ENCODE measurements around the gene STT3B.
"Not testable (repeated sequence)": the region's sequence is repeated elsewhere in the genome, so short reads cannot be mapped to it uniquely, and the experiment has no call there.

DNA sequence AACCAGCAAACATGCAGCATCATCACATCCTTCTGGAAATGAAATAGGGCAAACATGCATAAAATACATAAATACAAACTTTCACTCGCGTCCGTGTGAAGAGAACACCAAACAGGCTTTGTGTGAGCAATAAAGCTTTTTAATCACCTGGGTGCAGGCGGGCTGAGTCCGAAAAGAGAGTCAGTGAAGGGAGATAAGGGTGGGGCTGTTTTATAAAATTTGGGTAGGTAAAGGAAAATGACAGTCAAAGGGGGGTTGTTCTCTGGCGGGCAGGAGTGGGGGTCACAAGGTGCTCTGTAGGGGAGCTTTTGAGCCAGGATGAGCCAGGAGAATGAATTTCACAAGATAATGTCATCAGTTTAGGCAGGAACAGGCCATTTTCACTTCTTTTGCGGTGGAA lies 26.2 kb upstream of the STT3B start:
- TF ChIP-seq, protein P1, sequence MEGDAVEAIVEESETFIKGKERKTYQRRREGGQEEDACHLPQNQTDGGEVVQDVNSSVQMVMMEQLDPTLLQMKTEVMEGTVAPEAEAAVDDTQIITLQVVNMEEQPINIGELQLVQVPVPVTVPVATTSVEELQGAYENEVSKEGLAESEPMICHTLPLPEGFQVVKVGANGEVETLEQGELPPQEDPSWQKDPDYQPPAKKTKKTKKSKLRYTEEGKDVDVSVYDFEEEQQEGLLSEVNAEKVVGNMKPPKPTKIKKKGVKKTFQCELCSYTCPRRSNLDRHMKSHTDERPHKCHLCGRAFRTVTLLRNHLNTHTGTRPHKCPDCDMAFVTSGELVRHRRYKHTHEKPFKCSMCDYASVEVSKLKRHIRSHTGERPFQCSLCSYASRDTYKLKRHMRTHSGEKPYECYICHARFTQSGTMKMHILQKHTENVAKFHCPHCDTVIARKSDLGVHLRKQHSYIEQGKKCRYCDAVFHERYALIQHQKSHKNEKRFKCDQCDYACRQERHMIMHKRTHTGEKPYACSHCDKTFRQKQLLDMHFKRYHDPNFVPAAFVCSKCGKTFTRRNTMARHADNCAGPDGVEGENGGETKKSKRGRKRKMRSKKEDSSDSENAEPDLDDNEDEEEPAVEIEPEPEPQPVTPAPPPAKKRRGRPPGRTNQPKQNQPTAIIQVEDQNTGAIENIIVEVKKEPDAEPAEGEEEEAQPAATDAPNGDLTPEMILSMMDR (IDR thresholded peaks at IDR 0.05), result not testable (repeated sequence)
- not testable (repeated sequence) for TF ChIP-seq POLR2AphosphoS5 (IDR thresholded peaks at IDR 0.05; ENCODE audit: low read depth, low read length)

Measured in Panc1 (cell line).